ENCODE results near the gene DUSP7.

Gene DUSP7

GRCh38 chr3:52055537-52056351 lies 627 bp downstream of the DUSP7 start:
- peak overlapping the region; percentile 80 for H3K4me3 ChIP-seq (ENCODE audit: low read depth, low read length)
- H3K79me2 ChIP-seq (ENCODE audit: control insufficient read depth, insufficient read depth, low read length, unreplicated experiment): peaks cover 44% of the 10 kb centered on the region
- peak overlapping the region; percentile 11 for H3K27ac ChIP-seq (ENCODE audit: low read depth, low read length)
- H3K36me3 ChIP-seq (ENCODE audit: insufficient read depth, low read length): no peaks in the 10 kb centered on the region
- H3K4me1 ChIP-seq (ENCODE audit: control insufficient read depth, insufficient read depth, low read length, unreplicated experiment): peaks cover 40% of the 10 kb centered on the region
- no peaks in the 10 kb centered on the region for H3K27me3 ChIP-seq (ENCODE audit: insufficient read depth, low read length)
- peak overlapping the region; percentile 27 for H2AFZ ChIP-seq (ENCODE audit: low read length, unreplicated experiment)

- H2AFZ ChIP-seq (ENCODE audit: low read length, unreplicated experiment): peak overlapping the region; percentile 27
Measured at GRCh38 chr3:52054661-52055511, 1.5 kb downstream of the DUSP7 start.

GRCh38 chr3:52053307-52054304 lies 2.8 kb downstream of the DUSP7 start:
- H3K27me3 ChIP-seq (ENCODE audit: insufficient read depth, low read length): no peaks in the 10 kb centered on the region
- H3K79me2 ChIP-seq (ENCODE audit: control insufficient read depth, insufficient read depth, low read length, unreplicated experiment): peaks cover 46% of the 10 kb centered on the region
- peaks cover 50% of the 10 kb centered on the region for H3K4me1 ChIP-seq (ENCODE audit: control insufficient read depth, insufficient read depth, low read length, unreplicated experiment)
- no peak overlapping the region for H2AFZ ChIP-seq (ENCODE audit: low read length, unreplicated experiment)
- peak overlapping the region; percentile 13 for H3K27ac ChIP-seq (ENCODE audit: low read depth, low read length)
- peaks cover 3% of the 10 kb centered on the region; the same call in 1 of the 2 replicates for H3K36me3 ChIP-seq (ENCODE audit: insufficient read depth, low read length)
- peak overlapping the region; percentile 80 for H3K4me3 ChIP-seq (ENCODE audit: low read depth, low read length)

More at GRCh38 chr3:52054661-52055511, 1.5 kb downstream of the DUSP7 start:
- peak overlapping the region; percentile 80 for H3K4me3 ChIP-seq (ENCODE audit: low read depth, low read length)
- peak overlapping the region; percentile 11 for H3K27ac ChIP-seq (ENCODE audit: low read depth, low read length)
- H3K27me3 ChIP-seq (ENCODE audit: insufficient read depth, low read length): no peaks in the 10 kb centered on the region
- H3K79me2 ChIP-seq (ENCODE audit: control insufficient read depth, insufficient read depth, low read length, unreplicated experiment): peaks cover 46% of the 10 kb centered on the region
- H3K4me1 ChIP-seq (ENCODE audit: control insufficient read depth, insufficient read depth, low read length, unreplicated experiment): peaks cover 40% of the 10 kb centered on the region
- H3K36me3 ChIP-seq (ENCODE audit: insufficient read depth, low read length): peaks cover 2% of the 10 kb centered on the region; the same call in 1 of the 2 replicates

GRCh38 chr3:52052831-52053306 lies 3.5 kb downstream of the DUSP7 start:
- Histone ChIP-seq H3K4me3 (ENCODE audit: low read depth, low read length) (peak overlapping the region; percentile 57), H3K36me3 (ENCODE audit: insufficient read depth, low read length) (peaks cover 3% of the 10 kb centered on the region; the same call in 1 of the 2 replicates), H2AFZ (ENCODE audit: low read length, unreplicated experiment) (no peak overlapping the region), H3K79me2 (ENCODE audit: control insufficient read depth, insufficient read depth, low read length, unreplicated experiment) (peaks cover 46% of the 10 kb centered on the region), H3K27ac (ENCODE audit: low read depth, low read length) (peak overlapping the region; percentile 66), H3K27me3 (ENCODE audit: insufficient read depth, low read length) (no peaks in the 10 kb centered on the region), H3K4me1 (ENCODE audit: control insufficient read depth, insufficient read depth, low read length, unreplicated experiment) (peaks cover 54% of the 10 kb centered on the region)

- peaks cover 63% of the 10 kb centered on the region for H3K4me1 ChIP-seq (ENCODE audit: control insufficient read depth, insufficient read depth, low read length, unreplicated experiment)
- no peaks in the 10 kb centered on the region for H3K27me3 ChIP-seq (ENCODE audit: insufficient read depth, low read length)
- H3K27ac ChIP-seq (ENCODE audit: low read depth, low read length): no peak overlapping the region
- H3K4me3 ChIP-seq (ENCODE audit: low read depth, low read length): no peak overlapping the region
- H3K36me3 ChIP-seq (ENCODE audit: insufficient read depth, low read length): peaks cover 3% of the 10 kb centered on the region; the same call in 1 of the 2 replicates
- peaks cover 46% of the 10 kb centered on the region for H3K79me2 ChIP-seq (ENCODE audit: control insufficient read depth, insufficient read depth, low read length, unreplicated experiment)
- no peak overlapping the region for H2AFZ ChIP-seq (ENCODE audit: low read length, unreplicated experiment)
Measured at GRCh38 chr3:52051444-52051843, 4.9 kb downstream of the DUSP7 start.

GRCh38 chr3:52050571-52050970 lies 5.8 kb downstream of the DUSP7 start:
- no peak overlapping the region for H3K4me3 ChIP-seq (ENCODE audit: low read depth, low read length)
- peaks cover 3% of the 10 kb centered on the region; the same call in 1 of the 2 replicates for H3K36me3 ChIP-seq (ENCODE audit: insufficient read depth, low read length)
- H3K79me2 ChIP-seq (ENCODE audit: control insufficient read depth, insufficient read depth, low read length, unreplicated experiment): peaks cover 40% of the 10 kb centered on the region
- no peak overlapping the region for H2AFZ ChIP-seq (ENCODE audit: low read length, unreplicated experiment)
- peaks cover 71% of the 10 kb centered on the region for H3K4me1 ChIP-seq (ENCODE audit: control insufficient read depth, insufficient read depth, low read length, unreplicated experiment)
- H3K27ac ChIP-seq (ENCODE audit: low read depth, low read length): no peak overlapping the region
- H3K27me3 ChIP-seq (ENCODE audit: insufficient read depth, low read length): no peaks in the 10 kb centered on the region

- Histone ChIP-seq H3K79me2 (ENCODE audit: control insufficient read depth, insufficient read depth, low read length, unreplicated experiment) (peaks cover 30% of the 10 kb centered on the region), H3K4me3 (ENCODE audit: low read depth, low read length) (no peak overlapping the region), H3K27ac (ENCODE audit: low read depth, low read length) (no peak overlapping the region), H3K27me3 (ENCODE audit: insufficient read depth, low read length) (no peaks in the 10 kb centered on the region), H3K36me3 (ENCODE audit: insufficient read depth, low read length) (peaks cover 3% of the 10 kb centered on the region; the same call in 1 of the 2 replicates), H3K4me1 (ENCODE audit: control insufficient read depth, insufficient read depth, low read length, unreplicated experiment) (peaks cover 73% of the 10 kb centered on the region), H2AFZ (ENCODE audit: low read length, unreplicated experiment) (no peak overlapping the region)
Measured at GRCh38 chr3:52049503-52049902, 6.9 kb downstream of the DUSP7 start.

GRCh38 chr3:52047295-52047960 lies 8.9 kb downstream of the DUSP7 start:
- peaks cover 59% of the 10 kb centered on the region for H3K4me1 ChIP-seq (ENCODE audit: control insufficient read depth, insufficient read depth, low read length, unreplicated experiment)
- H3K27ac ChIP-seq (ENCODE audit: low read depth, low read length): peak overlapping the region; percentile 88
- peaks cover 19% of the 10 kb centered on the region for H3K79me2 ChIP-seq (ENCODE audit: control insufficient read depth, insufficient read depth, low read length, unreplicated experiment)
- H3K4me3 ChIP-seq (ENCODE audit: low read depth, low read length): no peak overlapping the region
- H3K27me3 ChIP-seq (ENCODE audit: insufficient read depth, low read length): no peaks in the 10 kb centered on the region
- no peak overlapping the region for H2AFZ ChIP-seq (ENCODE audit: low read length, unreplicated experiment)
- peaks cover 3% of the 10 kb centered on the region; the same call in 1 of the 2 replicates for H3K36me3 ChIP-seq (ENCODE audit: insufficient read depth, low read length)

GRCh38 chr3:52046902-52047239 lies 9.5 kb downstream of the DUSP7 start:
- Histone ChIP-seq H2AFZ (ENCODE audit: low read length, unreplicated experiment) (peak overlapping the region; percentile 65), H3K4me3 (ENCODE audit: low read depth, low read length) (peak overlapping the region; percentile 36; the same call in 1 of the 2 replicates), H3K79me2 (ENCODE audit: control insufficient read depth, insufficient read depth, low read length, unreplicated experiment) (peaks cover 14% of the 10 kb centered on the region), H3K27ac (ENCODE audit: low read depth, low read length) (peak overlapping the region; percentile 88), H3K36me3 (ENCODE audit: insufficient read depth, low read length) (peaks cover 3% of the 10 kb centered on the region; the same call in 1 of the 2 replicates), H3K27me3 (ENCODE audit: insufficient read depth, low read length) (no peaks in the 10 kb centered on the region), H3K4me1 (ENCODE audit: control insufficient read depth, insufficient read depth, low read length, unreplicated experiment) (peaks cover 54% of the 10 kb centered on the region)

Data from ACC112 (cell line).